Karpas-422 (cell line): ENCODE results near the gene PRKAR2B. TPM values are rescaled to one million over a fixed set of nuclear protein-coding genes. Genes with fewer than 3 reads are reported as not detected.

Experiments
- DNase-seq: peaks from one replicate; pipeline ENCODE4 v3.0.0-alpha.2; 2015
- H2AFZ ChIP-seq: fragments of 200-600 bp; sonication (generic); 2 replicates; pipeline ENCODE4 v1.6.1; 2014; ENCODE audit warnings: antibody characterized with exemption, low read length, mixed read lengths
- H3K27ac ChIP-seq: fragments of 200-600 bp; sonication (generic); 2 replicates; pipeline ENCODE4 v1.5.1; 2014; ENCODE audit warnings: mild to moderate bottlenecking, low read length, moderate library complexity
- H3K27me3 ChIP-seq: fragments of 200-600 bp; sonication (generic); 2 replicates; pipeline ENCODE4 v1.6.1; 2014; ENCODE audit warnings: low read length, mixed read lengths
- H3K36me3 ChIP-seq: fragments of 200-600 bp; sonication (generic); 2 replicates; pipeline ENCODE4 v1.6.1; 2014; ENCODE audit warnings: low read length, mixed read lengths; ENCODE audit not compliant: insufficient read depth
- H3K4me1 ChIP-seq: fragments of 200-600 bp; sonication (generic); 2 replicates; pipeline ENCODE4 v1.6.1; 2014; ENCODE audit warnings: mild to moderate bottlenecking, low read length, mixed read lengths
- H3K4me2 ChIP-seq: fragments of 200-600 bp; sonication (generic); 2 replicates; pipeline ENCODE4 v1.6.1; 2014; ENCODE audit warnings: low read length, low read depth, mild to moderate bottlenecking; ENCODE audit not compliant: poor library complexity, severe bottlenecking
- H3K4me3 ChIP-seq: fragments of 200-600 bp; sonication (generic); 2 replicates; pipeline ENCODE4 v1.5.1; 2014; ENCODE audit warnings: mild to moderate bottlenecking, antibody characterized with exemption, low read length, mixed read lengths
- H3K79me2 ChIP-seq: fragments of 200-600 bp; sonication (generic); 2 replicates; pipeline ENCODE4 v1.6.1; 2014; ENCODE audit warnings: mild to moderate bottlenecking, low read length, mixed read lengths
- H3K9ac ChIP-seq: fragments of 200-600 bp; sonication (generic); 2 replicates; pipeline ENCODE4 v1.6.0; 2014; ENCODE audit warnings: low read length
- H3K9me2 ChIP-seq: fragments of 200-600 bp; sonication (generic), shearing (Covaris generic); replicated peaks from 2 replicates; pipeline ENCODE4 v1.6.0; 2014; ENCODE audit warnings: mild to moderate bottlenecking, low read length, moderate library complexity; ENCODE audit not compliant: insufficient read depth
- H3K9me3 ChIP-seq: fragments of 300-700, 200-600 bp; sonication (generic); 2 replicates; pipeline ENCODE4 v1.6.1; 2014; ENCODE audit warnings: low read length, mixed read lengths
- H4K20me1 ChIP-seq: fragments of 200-600 bp; sonication (generic); 2 replicates; pipeline ENCODE4 v1.6.1; 2014; ENCODE audit warnings: mild to moderate bottlenecking, antibody characterized with exemption, low read length, low read depth; ENCODE audit not compliant: insufficient read depth
- total RNA-seq: library from RNA; depleted of rRNA; stranded (reverse); fragments of >200 nt; shearing (Covaris generic); gene quantifications from 2 replicates; pipeline ENCODE4 v1.2.3, GENCODE V29; 2014; ENCODE audit warnings: low replicate concordance

The PRKAR2B gene
- total RNA-seq, 1 experiment from 2014 or later: 0.67 TPM

DNA sequence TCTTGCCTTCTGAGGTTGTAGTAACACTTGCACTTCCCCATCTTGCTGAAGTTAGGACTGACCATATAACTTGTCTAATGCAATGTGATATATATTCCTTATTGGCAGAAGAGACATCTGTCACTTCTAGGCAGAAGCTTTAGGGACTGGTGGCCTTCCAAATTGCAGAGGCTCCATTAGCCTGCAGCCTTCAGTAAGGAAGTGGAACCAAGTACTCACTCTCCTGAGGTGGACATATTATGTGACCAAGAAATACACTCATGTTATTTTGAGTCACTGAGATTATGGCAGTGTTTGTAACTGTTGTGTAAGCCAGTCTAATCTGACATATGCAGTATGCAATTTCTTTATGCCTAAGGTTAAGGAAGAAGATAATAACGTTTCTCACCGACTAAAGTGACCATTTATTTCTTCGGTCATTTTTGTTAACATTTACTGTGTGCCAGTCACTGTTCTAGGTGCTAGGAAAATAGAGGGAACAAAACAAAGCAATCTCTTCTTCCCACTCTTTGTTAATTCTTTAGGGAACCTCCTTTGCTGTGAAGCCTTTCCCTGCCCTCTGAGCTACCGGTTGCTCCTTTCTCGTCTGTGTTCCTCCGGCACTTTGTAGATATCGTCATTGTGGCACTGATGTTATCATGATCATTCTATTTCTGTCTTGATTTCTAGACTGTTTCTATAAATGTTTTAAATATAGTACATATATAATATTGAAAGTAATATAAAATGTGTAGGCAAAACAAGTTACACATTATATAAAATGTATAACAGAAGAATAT lies 71.4 kb downstream of the PRKAR2B start:
- Histone ChIP-seq H3K27ac (no peak overlapping the region), H3K79me2 (no peaks in the 10 kb centered on the region), H3K9me2 (no peaks in the 10 kb centered on the region), H3K9ac (no peak overlapping the region), H3K27me3 (no peaks in the 10 kb centered on the region), H3K4me3 (no peak overlapping the region), H3K4me2 (no peak overlapping the region), H4K20me1 (no peaks in the 10 kb centered on the region), H3K9me3 (no peaks in the 10 kb centered on the region), H3K36me3 (no peaks in the 10 kb centered on the region), H2AFZ (no peak overlapping the region), H3K4me1 (no peaks in the 10 kb centered on the region)
- no peak for DNase-seq

DNA sequence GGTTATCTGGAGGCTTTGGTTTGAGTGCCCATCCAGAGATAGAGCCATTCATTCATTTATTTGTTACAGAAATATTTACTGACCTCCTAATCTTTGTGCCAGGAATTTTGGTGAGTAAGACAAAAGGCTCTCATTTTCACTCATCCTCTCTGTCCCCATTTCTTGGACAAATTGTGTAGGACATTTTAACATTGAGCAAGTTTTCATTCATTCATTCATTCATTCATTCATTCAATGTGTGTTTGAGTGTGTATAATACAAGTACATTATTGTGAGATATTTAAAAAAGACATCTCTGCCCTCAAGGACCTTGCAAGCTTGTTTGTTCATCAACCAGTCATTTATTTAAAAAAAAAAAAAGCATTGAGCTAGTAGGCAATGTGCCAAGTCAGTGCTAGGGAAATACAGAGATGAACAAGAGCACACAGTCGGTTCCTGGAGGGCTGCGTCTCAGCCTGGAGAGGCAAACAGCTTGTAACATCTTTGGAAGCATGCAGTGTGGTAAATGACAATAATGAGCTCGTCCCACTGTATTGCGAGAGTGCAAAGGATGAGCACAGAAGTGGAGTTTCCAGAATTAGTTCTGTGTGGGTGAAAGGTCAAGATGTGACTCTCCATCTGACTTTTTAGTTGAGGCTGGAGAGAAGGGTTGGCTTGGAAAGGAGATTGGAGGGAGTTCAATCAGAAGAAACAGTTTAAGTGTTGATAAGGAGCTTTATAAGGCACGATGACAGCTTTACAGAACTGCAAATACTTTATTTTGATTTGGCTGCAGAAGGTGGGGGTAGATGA lies 73.8 kb downstream of the PRKAR2B start:
- H3K9me3 ChIP-seq: no peaks in the 10 kb centered on the region
- no peaks in the 10 kb centered on the region for H3K36me3 ChIP-seq
- H2AFZ ChIP-seq: no peak overlapping the region
- no peaks in the 10 kb centered on the region for H3K79me2 ChIP-seq
- no peak overlapping the region for H3K9ac ChIP-seq
- no peaks in the 10 kb centered on the region for H3K27me3 ChIP-seq
- no peaks in the 10 kb centered on the region for H3K4me1 ChIP-seq
- H3K4me3 ChIP-seq: no peak overlapping the region
- H3K4me2 ChIP-seq: no peak overlapping the region
- H3K9me2 ChIP-seq: no peaks in the 10 kb centered on the region
- no peak for DNase-seq
- H3K27ac ChIP-seq: no peak overlapping the region
- no peaks in the 10 kb centered on the region for H4K20me1 ChIP-seq

DNA sequence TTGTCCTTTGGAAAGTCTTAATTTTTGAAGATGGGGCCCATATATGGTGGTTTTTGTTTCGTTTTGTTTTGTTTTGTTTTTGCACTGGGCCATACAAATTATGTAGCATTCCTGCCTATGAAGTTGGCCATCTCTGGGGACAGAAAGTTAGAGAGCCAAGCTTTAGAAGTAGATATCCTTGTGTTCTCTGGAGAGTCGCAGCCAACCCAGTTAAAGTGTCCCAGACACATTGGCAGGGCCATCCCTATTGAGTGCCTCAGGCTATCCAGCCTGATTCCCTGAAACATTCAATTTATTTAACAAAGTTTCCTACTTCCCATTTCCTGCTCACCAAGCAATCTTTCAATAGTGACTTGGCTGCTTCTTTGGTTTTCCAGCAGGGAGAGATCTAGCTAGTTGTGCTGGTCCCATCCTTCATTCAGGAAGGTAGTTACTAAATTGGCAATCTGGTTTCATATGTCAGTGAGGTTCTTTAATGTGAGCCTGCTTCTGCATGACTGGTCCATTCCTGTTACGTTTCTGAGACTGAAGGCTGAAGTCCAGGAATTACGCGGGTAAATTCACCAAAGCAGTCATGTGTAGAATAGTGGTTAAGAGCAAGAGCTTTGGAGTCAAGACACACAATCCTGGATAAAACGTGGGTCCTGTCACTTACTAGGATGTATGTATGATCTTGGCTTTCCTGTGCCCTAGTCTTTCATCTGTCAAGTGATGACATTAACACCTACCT lies 75.0 kb downstream of the PRKAR2B start:
- no peak for DNase-seq
- H3K27ac ChIP-seq: no peak overlapping the region
- H3K4me2 ChIP-seq: no peak overlapping the region
- no peaks in the 10 kb centered on the region for H4K20me1 ChIP-seq
- H3K4me3 ChIP-seq: no peak overlapping the region
- H3K36me3 ChIP-seq: no peaks in the 10 kb centered on the region
- H3K9me3 ChIP-seq: no peaks in the 10 kb centered on the region
- no peak overlapping the region for H3K9ac ChIP-seq
- H3K9me2 ChIP-seq: no peaks in the 10 kb centered on the region
- H2AFZ ChIP-seq: no peak overlapping the region
- H3K4me1 ChIP-seq: no peaks in the 10 kb centered on the region
- H3K79me2 ChIP-seq: no peaks in the 10 kb centered on the region
- no peaks in the 10 kb centered on the region for H3K27me3 ChIP-seq

DNA sequence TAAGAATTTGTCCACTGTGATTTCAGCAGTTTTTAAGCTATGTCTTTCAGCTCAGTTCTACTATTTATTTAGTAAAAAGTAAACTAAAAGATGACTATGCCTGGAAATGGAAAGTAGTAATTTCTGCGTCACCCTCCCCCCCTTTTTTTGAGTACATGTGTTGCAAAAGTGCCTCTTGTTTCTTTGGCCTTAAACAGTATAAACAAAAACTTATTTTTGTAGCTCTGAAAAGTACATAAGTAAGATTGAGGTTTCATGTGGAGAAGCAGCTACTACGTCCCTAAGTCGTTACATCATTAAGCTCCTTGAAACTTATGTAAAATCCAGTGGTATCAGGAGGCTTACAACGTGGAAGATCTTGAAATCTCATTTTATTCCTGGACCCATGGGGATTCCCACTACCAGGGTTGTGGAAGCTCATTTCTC lies 78.0 kb downstream of the PRKAR2B start:
- no peak for DNase-seq
- H3K4me2 ChIP-seq: no peak overlapping the region
- H3K4me1 ChIP-seq: peaks cover 7% of the 10 kb centered on the region
- H2AFZ ChIP-seq: no peak overlapping the region
- H3K9ac ChIP-seq: no peak overlapping the region
- H3K27me3 ChIP-seq: no peaks in the 10 kb centered on the region
- no peaks in the 10 kb centered on the region for H4K20me1 ChIP-seq
- H3K36me3 ChIP-seq: no peaks in the 10 kb centered on the region
- H3K79me2 ChIP-seq: no peaks in the 10 kb centered on the region
- H3K9me2 ChIP-seq: no peaks in the 10 kb centered on the region
- H3K9me3 ChIP-seq: no peaks in the 10 kb centered on the region
- no peak overlapping the region for H3K27ac ChIP-seq
- no peak overlapping the region for H3K4me3 ChIP-seq

DNA sequence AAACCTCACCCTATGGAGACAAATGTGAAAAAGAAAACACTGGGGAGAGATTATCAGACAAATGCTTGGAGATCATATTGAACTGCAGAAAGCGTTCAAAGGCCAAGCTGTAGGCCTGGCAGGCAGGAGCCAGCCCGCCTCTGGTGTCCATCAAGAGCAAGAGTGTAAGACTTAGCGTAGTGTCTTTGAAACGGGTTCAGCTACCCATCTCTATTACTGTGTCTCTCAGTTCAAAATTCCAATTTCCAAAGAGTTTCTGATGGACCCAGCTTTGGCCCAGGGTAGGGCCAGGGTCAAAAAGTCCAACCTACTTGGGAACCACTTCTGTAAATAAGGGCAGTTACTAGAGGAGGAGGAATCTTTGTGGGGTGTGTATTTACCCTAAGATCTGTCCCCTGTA lies 78.9 kb downstream of the PRKAR2B start:
- H3K9me3 ChIP-seq: no peaks in the 10 kb centered on the region
- DNase-seq: no peak
- no peaks in the 10 kb centered on the region for H3K27me3 ChIP-seq
- no peak overlapping the region for H2AFZ ChIP-seq
- H3K36me3 ChIP-seq: no peaks in the 10 kb centered on the region
- no peak overlapping the region for H3K9ac ChIP-seq
- no peak overlapping the region for H3K4me2 ChIP-seq
- H3K79me2 ChIP-seq: no peaks in the 10 kb centered on the region
- H3K4me3 ChIP-seq: no peak overlapping the region
- H4K20me1 ChIP-seq: no peaks in the 10 kb centered on the region
- H3K4me1 ChIP-seq: peaks cover 7% of the 10 kb centered on the region
- H3K27ac ChIP-seq: no peak overlapping the region
- no peaks in the 10 kb centered on the region for H3K9me2 ChIP-seq

DNA sequence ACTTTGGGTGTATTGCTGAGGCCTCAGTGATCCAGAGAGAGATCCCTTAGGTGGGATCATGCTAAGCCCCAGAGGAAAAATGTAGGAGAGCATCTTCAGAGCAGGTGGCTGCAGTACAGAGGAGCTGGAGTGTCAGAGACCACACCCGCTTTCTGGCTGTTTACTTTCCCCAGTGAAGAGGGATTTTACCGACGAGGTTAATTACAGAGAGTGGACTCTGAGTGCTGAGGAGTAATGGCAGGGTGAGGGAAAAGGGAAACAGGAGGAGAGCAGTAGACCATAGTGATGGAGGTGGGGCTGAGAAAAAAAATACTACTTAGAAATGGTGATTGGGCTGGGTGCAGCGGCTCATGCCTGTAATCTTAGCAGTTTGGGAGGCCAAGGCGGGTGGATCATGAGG lies 81.0 kb downstream of the PRKAR2B start:
- H3K4me2 ChIP-seq: no peak overlapping the region
- H3K9ac ChIP-seq: no peak overlapping the region
- no peaks in the 10 kb centered on the region for H3K79me2 ChIP-seq
- no peaks in the 10 kb centered on the region for H3K9me2 ChIP-seq
- DNase-seq: no peak
- peaks cover 7% of the 10 kb centered on the region for H3K4me1 ChIP-seq
- H2AFZ ChIP-seq: no peak overlapping the region
- H3K36me3 ChIP-seq: no peaks in the 10 kb centered on the region
- no peak overlapping the region for H3K27ac ChIP-seq
- H3K4me3 ChIP-seq: no peak overlapping the region
- H3K9me3 ChIP-seq: no peaks in the 10 kb centered on the region
- H4K20me1 ChIP-seq: no peaks in the 10 kb centered on the region
- H3K27me3 ChIP-seq: no peaks in the 10 kb centered on the region

DNA sequence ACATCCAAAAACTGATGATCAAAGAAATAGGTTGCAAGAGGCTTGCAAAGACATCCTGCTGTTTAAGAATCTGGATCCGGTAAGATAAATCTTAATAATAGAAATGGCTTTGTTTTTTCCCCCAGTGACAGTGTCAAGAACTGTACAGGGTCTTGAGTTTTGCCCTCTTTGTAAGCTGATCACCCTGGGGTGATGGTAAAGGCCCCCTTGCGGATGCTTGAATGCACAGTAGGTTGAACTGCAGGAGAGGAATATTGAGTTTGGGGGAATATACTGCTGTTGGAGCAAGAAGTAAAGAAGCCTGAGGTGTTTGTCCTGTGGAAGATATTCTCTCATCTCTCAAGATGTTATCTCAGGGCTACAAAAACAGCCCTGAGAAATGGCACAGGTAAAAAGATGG lies 83.7 kb downstream of the PRKAR2B start:
- no peak for DNase-seq

DNA sequence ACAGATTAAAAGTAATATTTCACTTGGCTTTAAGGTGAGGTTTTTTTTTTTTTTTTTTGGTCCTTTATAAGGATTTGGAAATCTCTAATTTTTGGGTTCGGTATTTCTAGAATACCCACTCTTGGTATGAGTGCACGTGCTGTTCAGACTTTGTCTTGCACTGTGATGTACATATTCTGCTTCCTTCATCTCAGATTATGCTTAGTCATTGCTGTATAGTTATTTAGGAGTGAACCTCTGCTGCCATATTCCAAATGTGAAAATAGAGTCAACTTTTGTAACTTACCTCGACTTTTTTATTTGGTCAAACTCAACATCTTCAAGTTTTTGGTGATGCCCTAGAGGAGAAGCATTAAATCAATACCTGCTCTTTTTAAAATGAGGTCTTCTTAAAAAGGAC lies 84.2 kb downstream of the PRKAR2B start:
- H3K9ac ChIP-seq: no peak overlapping the region
- H3K9me3 ChIP-seq: no peaks in the 10 kb centered on the region
- H3K9me2 ChIP-seq: no peaks in the 10 kb centered on the region
- no peak for DNase-seq
- no peaks in the 10 kb centered on the region for H3K79me2 ChIP-seq
- no peak overlapping the region for H3K4me2 ChIP-seq
- no peaks in the 10 kb centered on the region for H3K36me3 ChIP-seq
- H3K4me3 ChIP-seq: no peak overlapping the region
- H2AFZ ChIP-seq: no peak overlapping the region
- no peak overlapping the region for H3K27ac ChIP-seq
- H3K4me1 ChIP-seq: peaks cover 7% of the 10 kb centered on the region
- H4K20me1 ChIP-seq: no peaks in the 10 kb centered on the region
- no peaks in the 10 kb centered on the region for H3K27me3 ChIP-seq

More for the DNA sequence above, 83.7 kb downstream of the PRKAR2B start:
- no peaks in the 10 kb centered on the region for H3K79me2 ChIP-seq
- no peaks in the 10 kb centered on the region for H4K20me1 ChIP-seq
- H3K36me3 ChIP-seq: no peaks in the 10 kb centered on the region
- H3K4me1 ChIP-seq: peaks cover 7% of the 10 kb centered on the region
- no peaks in the 10 kb centered on the region for H3K9me3 ChIP-seq
- no peak overlapping the region for H3K4me3 ChIP-seq
- H3K9me2 ChIP-seq: no peaks in the 10 kb centered on the region
- no peak overlapping the region for H2AFZ ChIP-seq
- no peak overlapping the region for H3K9ac ChIP-seq
- no peak overlapping the region for H3K27ac ChIP-seq
- no peak overlapping the region for H3K4me2 ChIP-seq
- H3K27me3 ChIP-seq: no peaks in the 10 kb centered on the region
